ENCODE data around the gene MTIF3. TPM values are rescaled to one million over a fixed set of nuclear protein-coding genes. Genes with fewer than 3 reads are reported as not detected.

MTIF3 gene
- total RNA-seq, 4 donors from 2014 or later, result 48.5 to 81.7 (median 73.9) TPM

DNA sequence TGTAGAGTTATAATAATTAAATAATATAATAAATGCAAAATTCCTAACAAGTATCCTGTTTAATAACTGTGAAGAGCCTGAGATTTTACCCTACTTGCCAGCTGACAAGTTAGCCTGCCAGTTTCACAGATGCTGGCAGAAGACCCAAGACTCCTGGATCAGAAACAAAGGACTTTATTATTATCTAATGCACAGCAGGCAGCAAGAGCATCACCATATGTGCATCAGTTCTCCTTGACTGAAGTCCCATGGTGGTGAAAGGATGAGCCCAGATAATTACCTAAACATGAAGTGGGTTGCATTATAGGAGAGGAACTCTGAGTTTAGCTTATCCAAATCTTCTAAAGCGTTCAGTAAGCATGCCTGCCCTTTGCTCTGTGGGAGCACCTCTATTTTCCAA, 39.1 kb upstream of the MTIF3 start:
- no peak for DNase-seq (ENCODE audit: low spot score)
- no peak for TF ChIP-seq CTCF (IDR thresholded peaks at IDR 0.05)
- ATAC-seq (ENCODE audit: low FRiP score), result no peak

DNA sequence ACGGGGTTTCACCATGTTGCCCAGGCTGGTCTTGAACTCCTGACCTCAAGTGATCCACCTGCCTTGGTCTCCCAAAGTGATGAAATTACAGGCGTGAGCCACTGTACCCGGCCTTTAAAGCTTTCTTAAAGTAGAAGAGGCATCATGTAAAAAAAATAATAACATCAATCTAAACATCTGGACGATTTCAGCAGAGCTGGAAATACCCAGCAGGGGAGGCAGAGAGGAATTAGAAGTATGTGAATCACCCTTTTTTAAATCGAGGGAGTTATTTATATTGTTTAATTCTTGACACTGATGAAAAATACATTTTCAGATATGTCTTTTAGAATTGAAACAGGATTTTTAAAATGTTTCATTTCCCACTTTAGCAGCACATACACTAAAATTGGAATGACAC, 37.4 kb upstream of the MTIF3 start:
- DNase-seq (ENCODE audit: low spot score), result no peak
- ATAC-seq (ENCODE audit: low FRiP score), result no peak
- no peak for TF ChIP-seq CTCF (IDR thresholded peaks at IDR 0.05)

DNA sequence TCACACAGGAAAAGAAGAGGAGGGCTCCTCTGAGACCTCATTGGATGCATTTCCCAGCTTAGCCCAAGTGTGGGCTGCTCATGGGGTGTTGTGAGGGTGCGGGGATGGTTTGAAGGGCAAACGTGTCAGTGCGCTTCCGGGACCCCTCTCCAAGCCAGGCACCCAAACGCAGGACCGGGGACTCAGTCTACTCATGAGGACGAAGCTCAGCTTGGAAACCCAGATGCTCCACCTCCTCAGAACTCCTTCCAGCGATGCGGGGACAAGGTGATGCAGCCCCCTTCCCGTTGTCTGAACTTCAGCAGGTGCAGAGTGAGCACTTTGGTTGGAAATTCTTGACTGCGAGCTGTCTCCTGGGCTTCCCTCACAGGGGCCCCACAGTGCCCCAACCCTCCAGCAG, 33.1 kb upstream of the MTIF3 start:
- TF ChIP-seq CTCF (IDR thresholded peaks at IDR 0.05), result no peak
- DNase-seq (ENCODE audit: low spot score) (no peak), ATAC-seq (ENCODE audit: low FRiP score) (no peak)

DNA sequence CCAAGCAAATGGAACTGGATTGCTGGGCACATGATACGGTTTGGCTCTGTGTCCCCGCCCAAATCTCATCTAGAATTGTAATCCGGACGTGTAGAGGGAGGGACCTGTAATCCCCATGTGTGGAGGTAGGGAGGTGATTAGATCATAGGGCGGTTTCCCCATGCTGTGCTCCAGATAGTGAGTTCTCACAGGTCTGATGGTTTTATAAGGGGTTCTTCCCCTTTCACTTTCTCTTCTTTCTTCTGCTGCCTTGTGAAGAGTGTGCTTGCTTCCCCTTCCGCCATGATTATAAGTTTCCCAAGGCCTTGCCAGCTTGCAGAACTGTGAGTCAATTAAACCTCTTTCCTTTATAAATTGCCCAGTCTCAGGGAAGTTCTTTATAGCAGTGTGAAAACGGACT, 32.6 kb upstream of the MTIF3 start:
- ATAC-seq (ENCODE audit: low FRiP score), result no peak
- no peak for DNase-seq (ENCODE audit: low spot score)
- no peak for TF ChIP-seq CTCF (IDR thresholded peaks at IDR 0.05)

GRCh38 chr13:27481766-27482165, 31.4 kb upstream of the MTIF3 start:
- DNase-seq (ENCODE audit: low spot score) (no peak), ATAC-seq (ENCODE audit: low FRiP score) (no peak)
- no peak for TF ChIP-seq CTCF (IDR thresholded peaks at IDR 0.05)

- DNase-seq (ENCODE audit: low spot score), result no peak
These were observed 26.8 kb upstream of the MTIF3 start for GRCh38 chr13:27476943-27477703.

More at GRCh38 chr13:27476943-27477703, 26.8 kb upstream of the MTIF3 start:
- no peak for ATAC-seq (ENCODE audit: low FRiP score)
- no peak for TF ChIP-seq CTCF (IDR thresholded peaks at IDR 0.05)

Data from omental fat pad (tissue), 4 donors.